ENCODE results near the gene FAM3D.
"Not testable (repeated sequence)": the region's sequence is repeated elsewhere in the genome, so short reads cannot be mapped to it uniquely, and the experiment has no call there.

DNA sequence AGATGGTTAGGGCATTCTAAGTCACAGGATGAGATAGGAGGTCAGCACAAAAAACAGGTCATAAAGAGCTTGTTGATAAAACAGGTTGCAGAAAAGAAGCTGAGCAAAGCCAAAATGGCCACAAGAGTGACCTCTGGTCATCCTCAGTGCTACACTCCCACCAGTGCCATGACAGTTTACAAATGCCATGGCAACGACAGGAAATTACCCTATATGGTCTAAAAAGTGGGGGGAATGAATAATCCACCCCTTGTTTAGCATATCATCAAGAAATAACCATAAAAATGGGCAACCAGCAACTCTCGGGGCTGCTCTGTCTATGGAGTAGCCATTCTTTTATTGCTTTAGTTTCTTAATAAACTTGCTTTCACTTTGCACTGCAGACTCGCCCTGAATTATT, 30.2 kb upstream of the FAM3D start:
- TF ChIP-seq ELF1 (IDR thresholded peaks at IDR 0.05; ENCODE audit: borderline replicate concordance, low read depth); POLR2AphosphoS5 (IDR thresholded peaks at IDR 0.05; ENCODE audit: low read depth, low read length); CTCF (IDR thresholded peaks at IDR 0.05 in 2 of 3, conservative IDR thresholded peaks at IDR 0.05 in 1 of 3; ENCODE audit: borderline replicate concordance in 1 of 3, insufficient read depth in 1 of 3, low read depth in 2 of 3, low read length in 2 of 3); EZH2phosphoT487 (IDR thresholded peaks at IDR 0.05; ENCODE audit: borderline replicate concordance); TCF7L2 (IDR thresholded peaks at IDR 0.05; ENCODE audit: borderline replicate concordance, extremely low read depth, insufficient read depth, insufficient read length); EZH2 (IDR thresholded peaks at IDR 0.05); ZNF274 (IDR thresholded peaks at IDR 0.05; ENCODE audit: low read depth, low read length); POLR2A (IDR thresholded peaks at IDR 0.05; ENCODE audit: borderline replicate concordance, extremely low read depth, insufficient read depth, insufficient read length); YY1 (IDR thresholded peaks at IDR 0.05; ENCODE audit: extremely low read depth, insufficient replicate concordance, low read depth, low read length); FOSL1 (IDR thresholded peaks at IDR 0.05; ENCODE audit: low read depth); REST (IDR thresholded peaks at IDR 0.05; ENCODE audit: low read depth); ZFX (IDR thresholded peaks at IDR 0.05): not testable (repeated sequence)
- TF ChIP-seq, protein P1, sequence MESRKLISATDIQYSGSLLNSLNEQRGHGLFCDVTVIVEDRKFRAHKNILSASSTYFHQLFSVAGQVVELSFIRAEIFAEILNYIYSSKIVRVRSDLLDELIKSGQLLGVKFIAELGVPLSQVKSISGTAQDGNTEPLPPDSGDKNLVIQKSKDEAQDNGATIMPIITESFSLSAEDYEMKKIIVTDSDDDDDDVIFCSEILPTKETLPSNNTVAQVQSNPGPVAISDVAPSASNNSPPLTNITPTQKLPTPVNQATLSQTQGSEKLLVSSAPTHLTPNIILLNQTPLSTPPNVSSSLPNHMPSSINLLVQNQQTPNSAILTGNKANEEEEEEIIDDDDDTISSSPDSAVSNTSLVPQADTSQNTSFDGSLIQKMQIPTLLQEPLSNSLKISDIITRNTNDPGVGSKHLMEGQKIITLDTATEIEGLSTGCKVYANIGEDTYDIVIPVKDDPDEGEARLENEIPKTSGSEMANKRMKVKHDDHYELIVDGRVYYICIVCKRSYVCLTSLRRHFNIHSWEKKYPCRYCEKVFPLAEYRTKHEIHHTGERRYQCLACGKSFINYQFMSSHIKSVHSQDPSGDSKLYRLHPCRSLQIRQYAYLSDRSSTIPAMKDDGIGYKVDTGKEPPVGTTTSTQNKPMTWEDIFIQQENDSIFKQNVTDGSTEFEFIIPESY (IDR thresholded peaks at IDR 0.05; ENCODE audit: extremely low read depth, insufficient replicate concordance, low read length) = not testable (repeated sequence)
